ENCODE data around the gene MSRB3.

GRCh38 chr12:65493913-65494245 is 215.4 kb downstream of the MSRB3 start:
- TF ChIP-seq CTCF (conservative IDR thresholded peaks at IDR 0.05) (no peak), EZH2 (IDR thresholded peaks at IDR 0.05; ENCODE audit: low read depth) (no peak)
